Activated CD4-positive, alpha-beta T cell treated with anti-CD3 and anti-CD28 coated beads, Interleukin-2, Interleukin-6, amounts not matched to agents 100 ng/mL and 50 ng/mL, durations not matched to agents 16 hours and 8 hours (primary cell): ENCODE measurements around the gene PRDM15.

ENCODE experiments used
- DNase-seq: peaks from one replicate; pipeline ENCODE4 v3.0.0-alpha.2; 2020

The PRDM15 gene

DNA sequence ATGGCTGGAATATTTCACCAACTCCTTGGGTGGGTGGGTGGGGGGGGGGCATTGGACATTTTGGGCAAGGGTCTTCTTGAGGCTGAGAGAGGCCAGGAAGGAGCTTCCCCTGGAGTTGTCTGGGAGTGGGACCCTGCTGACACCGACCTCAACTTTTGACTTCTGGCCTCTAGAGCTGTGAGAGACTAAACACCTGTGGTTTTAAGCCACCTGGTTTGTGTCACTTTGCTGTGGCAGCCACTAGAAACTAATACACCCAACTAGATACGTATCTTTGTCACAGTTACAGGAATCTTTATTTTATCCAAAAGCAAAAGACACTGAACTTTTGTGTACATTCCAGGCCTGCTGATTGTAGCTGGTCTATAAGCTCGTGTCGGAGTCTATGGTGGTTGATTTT, 102.4 kb downstream of the PRDM15 start:
- no peak for DNase-seq

DNA sequence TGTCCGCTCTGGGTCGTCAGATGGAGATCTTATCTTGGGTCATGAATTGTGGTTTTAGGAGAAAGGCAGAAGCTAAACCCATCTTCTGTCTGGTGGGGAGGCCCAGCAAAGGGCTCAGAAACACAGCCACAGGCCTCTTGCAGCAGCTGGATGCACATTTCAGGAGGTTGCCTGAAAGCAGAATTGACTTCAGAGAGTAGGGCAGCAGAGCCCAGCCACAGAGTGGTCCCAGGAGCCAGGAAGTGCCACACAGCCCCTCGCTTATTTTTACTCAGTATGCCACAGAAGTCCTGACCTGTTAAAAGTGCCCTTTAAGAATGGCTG, 104.0 kb downstream of the PRDM15 start:
- DNase-seq, result no peak

DNA sequence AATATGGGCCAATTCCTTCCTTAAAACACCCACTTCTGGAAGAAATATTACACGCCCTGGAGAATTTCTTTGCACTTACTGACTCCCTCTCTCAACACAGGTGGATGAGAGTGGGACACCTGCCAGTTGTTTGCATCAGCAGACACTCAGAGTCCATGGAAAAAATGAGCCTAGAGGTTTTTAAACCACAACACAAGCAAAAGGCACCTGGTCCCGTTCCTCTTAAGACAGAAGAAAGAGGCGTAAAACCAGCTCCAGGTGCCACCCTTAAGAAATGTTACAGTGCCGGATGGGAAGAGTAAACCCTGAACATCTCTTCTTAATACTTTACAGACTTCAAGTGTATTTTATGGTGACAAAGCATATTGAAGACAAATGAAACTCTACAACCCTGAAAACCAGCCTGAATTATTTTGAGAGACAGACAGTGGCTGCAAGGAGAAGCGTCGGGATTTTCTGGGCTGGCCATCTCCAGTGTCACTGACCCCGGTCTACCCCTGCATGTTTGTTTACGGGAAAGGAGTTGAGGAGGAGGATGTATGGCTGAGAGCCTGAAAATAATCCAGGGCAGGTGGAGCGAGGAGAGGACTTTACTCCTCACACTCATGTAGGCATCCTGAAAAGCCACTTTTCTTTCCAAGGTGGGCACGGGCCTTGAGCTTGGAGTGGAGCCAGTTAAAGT, 104.5 kb downstream of the PRDM15 start:
- DNase-seq, result no peak

DNA sequence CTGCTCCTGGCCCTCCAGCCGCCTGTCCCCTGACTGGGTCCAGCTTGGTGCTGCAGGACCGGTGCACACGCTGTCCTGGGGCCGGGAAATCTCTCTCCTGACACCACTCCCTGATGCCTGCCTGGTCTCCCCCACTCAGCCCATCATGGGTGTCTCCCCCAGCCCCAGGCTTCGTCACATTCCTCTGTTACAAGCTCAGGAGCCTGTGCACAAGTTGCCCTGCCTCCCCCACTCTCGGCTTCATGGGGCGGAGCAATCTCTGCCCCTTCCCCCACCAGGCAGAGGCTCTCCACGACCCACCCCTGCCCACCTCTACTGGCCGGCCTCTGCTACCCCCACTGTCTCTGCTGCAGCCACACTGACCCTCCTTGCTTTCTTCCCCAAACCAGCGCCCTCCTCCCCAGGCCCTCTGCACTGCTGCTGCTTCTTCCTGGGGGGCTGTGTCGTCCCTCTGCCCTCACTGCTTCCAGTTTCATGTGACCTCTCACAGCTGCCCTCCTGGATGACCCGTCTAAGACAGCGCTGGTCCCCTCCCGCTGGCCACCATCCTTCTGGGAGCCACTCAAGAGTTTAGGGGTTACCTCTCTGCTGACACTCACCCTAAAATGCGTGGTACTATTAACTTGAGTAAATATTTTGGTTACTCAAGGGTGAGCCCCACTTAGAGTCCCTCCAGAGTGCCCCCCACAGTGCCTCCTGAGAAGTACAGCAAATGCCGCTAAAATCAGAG, 106.6 kb downstream of the PRDM15 start:
- DNase-seq, result no peak

DNA sequence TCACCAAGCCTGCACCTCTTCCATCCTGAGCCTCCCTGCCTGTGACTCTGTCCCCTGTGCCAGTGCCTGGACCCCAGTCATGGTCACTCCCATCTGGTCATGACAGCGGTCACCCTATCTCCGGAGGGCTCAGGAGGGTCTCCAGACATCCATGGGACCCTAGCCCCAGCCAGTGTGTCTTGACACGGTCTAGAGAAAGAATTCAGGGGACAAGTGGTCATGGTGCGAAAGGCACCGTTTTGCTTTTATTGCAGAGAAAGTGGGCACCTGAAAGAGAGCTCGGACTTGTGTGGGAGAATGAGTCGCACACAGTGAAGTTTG, 107.6 kb downstream of the PRDM15 start:
- DNase-seq, result no peak

DNA sequence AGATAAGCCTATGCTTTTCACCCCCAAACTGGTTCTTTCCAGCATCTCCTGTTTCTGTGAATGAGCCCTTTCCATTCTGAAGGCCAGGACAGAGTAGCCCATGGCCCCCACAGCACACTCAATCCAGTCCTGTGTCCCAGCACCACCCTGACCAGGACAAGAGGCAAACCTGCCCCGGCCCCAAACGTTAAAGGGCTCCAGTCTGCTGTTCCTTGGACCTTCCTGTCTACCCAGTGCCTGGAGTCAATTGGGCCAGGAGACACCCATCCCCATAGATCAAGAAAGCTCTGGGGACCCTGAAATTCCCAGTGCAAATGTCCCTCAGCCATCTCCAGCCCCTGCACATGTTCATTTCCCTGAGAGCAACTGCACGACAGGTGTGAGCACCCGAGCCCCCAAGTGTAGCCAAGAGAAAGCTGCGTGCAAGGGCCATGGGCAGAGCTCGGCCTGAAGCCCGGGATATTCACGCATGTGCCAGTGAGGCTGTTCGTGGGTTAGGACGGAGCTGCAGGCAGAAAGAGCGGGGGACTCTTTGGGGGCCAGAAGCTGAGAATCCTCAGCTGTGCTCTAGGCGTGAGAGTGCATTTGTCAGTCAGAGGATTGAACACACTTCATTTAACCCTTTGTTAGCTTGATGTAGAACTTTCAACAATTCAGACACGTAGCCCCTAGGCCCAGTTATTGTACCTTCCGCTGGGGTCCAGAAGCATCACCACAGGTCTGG, 108.1 kb downstream of the PRDM15 start:
- DNase-seq, result no peak

DNA sequence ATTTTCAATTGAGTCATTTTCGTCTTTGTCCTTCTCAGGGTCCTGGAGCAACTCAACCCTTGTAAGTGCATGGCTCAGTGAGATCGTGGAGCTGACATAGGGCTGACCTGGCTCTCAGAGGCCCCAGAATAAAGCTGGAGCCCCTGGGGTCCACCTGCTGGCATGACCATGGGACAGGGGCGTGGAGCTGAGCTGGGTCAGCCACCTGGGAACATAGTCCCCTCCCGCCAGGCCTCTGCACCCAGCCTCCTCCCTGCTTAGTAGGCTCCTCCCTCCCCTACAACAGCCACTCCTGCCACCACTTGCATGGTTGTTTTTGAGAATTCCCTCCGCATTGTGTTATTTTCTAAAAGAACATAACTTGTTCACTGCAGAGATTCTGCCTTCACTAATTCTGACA, 109.2 kb downstream of the PRDM15 start:
- no peak for DNase-seq

DNA sequence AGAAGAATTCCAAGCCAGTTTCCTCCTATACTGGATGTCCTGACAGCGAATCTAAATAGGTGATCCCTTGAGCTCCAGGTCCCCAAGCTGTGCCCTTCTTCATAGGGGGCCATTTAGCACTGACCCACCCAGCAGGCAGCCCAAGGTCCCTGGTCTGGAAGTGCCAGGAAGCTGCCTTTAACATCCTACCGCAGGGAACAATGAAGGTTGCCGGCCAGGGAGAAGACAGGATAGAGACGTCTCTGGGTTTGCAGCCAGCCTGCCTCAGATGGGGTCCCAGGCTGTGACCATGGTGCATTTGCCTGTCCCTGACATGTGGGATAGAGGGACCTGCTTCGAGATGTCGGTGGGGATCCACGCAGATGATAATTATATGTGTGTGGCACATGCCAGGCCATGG, 109.6 kb downstream of the PRDM15 start:
- no peak for DNase-seq

DNA sequence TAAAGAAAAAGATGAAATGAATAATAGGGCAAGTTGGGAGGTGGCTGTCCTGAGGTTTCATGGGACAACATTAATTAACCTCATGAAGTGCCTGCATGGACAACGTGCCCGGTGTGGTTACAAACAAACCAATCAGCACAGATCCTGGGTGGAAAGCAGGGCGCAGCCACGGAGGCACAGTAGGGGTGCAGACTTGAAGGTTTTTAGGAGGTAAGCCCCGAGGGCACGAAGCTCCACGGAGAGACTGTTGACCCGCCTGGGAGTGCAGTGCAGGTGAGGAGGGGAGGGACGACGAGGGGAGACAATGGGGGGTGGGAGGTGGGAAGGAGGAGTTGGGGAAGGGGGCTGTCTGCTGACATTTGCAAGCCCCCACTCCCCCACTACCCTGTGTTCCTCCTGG, 110.0 kb downstream of the PRDM15 start:
- DNase-seq, result no peak

DNA sequence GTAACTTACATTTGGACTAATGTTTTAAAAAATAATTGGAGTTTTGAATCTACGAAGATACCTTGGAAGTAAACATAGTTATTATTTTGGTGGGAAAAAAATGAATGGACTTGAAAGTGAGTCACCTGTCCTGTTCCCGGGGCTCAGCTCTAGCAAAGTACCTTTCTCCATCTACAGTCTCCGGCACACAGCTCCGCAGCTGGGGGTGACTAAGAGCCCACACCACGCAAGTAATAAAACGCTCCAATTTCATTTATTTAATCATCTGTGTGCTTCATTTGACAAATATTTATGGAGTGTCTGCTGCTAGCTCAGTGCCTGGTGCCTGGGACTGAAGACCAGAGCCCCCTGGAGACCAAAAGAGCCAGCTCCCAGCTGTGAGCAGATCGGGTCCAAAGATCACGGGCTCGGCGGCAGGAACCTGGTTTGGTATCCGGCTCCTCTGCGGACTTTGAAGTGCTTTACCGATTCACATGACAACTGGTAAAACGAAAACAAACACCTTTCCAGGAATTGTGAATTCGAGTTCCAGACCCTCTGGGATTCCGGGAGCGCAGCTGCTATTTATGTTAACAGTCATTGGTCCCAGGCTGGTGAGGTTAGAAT, 110.6 kb downstream of the PRDM15 start:
- DNase-seq, result peak; percentile 9

DNA sequence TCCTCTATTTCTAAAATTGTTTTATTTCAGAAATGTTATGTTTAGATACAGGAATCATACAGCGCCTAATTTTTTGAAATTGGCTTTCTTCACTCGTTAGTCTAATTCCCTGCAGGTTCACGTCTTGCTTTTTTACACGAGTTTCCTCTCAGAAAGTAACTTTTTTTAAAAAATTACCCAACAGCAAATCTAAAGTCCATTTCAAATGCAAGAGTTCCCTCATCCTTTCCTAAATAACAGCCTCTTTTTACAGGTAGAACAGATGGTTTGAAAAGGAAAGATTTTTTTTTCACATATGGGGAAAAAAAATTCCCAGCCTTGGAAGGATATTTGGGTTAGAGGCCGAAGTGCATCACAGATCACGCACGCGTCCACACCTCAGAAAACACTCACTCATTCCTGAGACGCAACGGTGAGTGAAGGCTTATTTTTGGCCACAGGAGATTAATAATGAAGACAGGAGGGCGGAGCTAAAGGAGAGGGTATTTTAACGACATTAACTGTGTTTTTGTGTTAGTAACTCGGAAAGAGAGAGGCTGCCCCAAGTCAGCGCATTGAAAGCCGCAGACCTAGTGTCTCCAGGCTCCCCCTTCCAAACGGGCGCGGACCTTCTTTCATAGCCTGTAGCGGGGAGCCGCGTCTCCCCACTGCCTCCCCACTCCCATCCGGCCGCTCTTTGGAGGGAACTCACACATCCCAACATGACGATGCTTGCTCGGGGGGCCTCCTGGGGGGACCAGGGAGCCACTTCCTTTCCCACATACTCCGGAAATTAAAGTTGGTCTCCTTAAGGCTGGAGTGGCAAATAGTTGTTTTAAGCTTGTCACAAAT, 111.3 kb downstream of the PRDM15 start:
- DNase-seq, result no peak

DNA sequence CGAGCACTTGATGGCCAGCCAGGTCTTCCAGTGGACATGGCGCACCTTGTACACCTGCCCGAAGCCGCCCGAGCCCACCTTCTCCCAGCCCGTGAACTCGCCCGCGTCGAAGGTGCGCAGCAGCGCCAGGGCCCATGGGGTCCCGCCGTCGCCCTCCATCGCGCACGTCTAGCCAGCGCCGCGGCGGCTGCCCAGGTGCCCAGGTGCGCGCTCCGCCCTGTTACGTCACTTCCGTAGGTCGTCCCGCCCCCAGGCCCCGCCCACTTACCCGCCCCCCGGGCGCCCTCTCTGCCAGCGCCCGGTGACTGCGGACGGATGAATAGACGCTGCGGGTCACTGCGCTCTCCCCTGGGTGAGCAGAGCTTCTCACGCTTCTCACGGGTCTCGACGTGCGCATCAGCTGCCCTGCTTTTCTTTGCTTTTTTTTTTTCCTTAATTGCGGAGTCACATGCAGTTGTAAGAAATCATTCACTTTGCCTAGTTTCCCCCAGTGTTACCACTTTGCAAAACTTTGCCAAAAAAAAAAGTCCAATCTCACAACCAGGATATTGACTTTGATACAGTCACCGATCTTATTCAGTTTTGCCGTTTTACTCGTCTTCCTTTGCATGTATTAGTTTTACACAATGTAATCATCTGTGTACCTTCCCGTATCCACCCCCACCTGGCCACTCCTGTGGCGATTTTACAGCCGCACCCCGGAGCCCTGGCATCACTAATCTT, 112.1 kb downstream of the PRDM15 start, which contains the start of gene RIPK4:
Gene RIPK4 (minus strand): TSS at position 170 of the 723 bp plus-strand sequence. CDS start 11 bp downstream, at position 159.
- peak; percentile 66 for DNase-seq

DNA sequence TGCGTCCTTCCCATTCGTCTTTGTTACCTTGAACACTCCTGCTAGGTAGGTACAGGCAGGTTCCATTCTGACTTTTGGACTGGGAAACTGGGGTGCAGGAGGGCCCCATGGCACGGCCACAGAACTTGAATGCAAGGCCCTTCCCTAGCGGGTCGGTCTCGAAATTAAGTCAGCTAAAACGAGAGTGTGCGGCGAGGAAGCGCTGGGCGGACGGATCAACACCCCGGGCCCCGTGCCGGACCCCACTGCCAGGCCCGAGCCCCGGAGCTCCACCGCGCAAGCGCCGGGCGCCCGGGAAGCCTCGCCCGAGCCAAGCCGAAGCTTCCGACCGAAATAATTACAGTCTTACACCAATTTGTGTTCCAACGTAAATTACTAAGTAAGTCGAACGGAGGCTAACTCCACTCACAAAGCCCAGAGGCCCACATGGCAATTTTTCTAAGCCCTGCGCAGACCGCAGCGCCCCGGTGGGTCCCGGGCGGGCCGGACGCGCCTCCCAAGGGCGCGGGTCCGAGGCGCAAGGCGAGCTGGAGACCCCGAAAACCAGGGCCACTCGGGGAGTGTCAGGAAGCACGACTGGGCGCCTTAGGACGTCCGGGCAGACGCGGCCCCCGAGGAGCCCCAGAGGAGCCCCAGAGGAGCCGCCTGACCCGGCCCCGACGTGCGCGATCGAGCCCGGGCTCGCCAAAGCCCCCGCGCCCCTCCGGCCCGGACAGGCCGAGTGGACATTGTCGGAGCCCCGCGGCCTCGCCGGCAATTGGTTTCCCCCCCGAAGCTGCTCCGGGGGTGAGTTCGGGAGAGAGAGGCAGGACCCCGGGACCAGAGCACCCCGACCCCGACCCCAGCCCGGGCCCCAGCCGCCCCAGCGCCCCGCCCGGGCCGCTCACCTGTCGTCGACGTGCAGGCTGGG, 112.9 kb downstream of the PRDM15 start:
- DNase-seq, result no peak

DNA sequence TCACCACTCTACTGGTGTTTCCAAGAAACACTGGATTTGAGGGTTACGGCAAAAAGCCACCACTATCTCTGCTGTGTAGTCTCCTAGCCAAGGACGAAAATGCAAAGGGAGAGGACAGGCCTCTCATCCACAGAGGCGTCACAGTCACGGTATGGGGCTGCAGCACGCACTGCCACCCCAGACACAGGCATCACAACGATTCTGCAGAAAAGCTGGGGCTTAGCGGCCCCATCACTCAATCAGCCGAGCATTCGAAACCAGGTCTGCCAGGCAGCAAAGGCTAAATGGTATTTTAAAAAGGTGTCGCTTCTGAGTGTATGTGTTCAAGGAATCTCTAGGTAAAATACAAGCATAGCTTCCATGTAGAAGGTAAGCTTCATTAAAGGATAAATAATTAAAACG, 113.7 kb downstream of the PRDM15 start:
- DNase-seq, result no peak

DNA sequence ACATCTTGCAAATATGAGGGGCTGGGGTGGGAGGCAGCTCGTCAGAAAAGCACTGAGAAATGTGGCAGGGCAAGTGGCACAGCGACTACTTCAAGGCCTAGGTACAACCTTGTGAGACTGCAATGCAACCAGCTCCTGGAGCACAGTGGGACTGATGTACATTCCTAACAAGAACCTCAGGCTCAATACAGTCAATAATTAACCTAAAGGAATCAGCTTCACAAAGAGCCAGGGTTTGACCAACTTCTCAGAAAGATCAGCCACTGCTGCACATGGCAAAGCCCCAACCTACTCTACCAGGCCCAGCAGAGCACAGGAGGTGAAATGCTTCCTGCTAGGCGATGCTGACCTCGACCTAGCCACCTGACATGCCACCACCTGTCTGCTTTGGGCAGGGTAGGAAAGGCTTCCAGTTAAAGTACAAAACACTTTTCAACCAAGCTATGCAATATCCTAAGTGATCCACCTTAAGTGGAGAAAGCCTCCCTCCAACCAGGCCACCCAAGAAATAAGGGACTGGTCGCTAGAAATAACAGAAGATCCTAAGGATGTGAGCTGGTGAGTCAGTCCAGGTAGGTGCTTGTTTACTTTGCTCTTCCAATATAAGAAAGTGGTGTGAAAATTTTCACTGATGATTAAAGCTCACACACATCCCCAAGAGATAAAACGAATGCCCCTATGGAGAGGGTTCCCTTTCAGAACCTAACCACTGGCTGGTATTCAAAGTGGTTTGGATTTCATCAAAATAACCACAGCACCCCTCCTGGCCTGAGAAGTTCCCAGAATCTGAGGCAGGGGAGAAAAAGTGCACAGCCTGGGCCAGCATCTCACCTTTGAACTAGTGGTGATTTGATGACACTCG, 114.4 kb downstream of the PRDM15 start:
- no peak for DNase-seq

DNA sequence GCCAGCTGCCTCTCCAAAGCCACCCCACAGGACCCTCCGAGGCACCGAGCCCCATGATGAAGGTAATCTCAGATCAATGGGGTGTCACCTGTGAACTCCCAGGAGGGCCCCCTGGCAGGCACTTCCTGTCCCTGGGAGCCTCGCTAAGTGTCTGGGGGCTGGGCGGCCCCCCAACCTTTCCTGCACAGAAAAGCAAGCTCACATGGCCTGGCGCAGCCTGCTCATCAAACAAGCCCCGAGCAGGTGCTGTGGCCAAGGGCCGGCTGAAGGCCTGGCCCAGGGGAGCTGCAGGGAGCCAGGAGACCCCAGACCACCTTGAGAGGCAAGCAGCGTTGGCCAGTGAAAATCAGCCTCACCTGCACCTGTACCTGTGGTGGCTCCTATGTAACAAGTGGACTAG, 115.1 kb downstream of the PRDM15 start:
- DNase-seq, result no peak

DNA sequence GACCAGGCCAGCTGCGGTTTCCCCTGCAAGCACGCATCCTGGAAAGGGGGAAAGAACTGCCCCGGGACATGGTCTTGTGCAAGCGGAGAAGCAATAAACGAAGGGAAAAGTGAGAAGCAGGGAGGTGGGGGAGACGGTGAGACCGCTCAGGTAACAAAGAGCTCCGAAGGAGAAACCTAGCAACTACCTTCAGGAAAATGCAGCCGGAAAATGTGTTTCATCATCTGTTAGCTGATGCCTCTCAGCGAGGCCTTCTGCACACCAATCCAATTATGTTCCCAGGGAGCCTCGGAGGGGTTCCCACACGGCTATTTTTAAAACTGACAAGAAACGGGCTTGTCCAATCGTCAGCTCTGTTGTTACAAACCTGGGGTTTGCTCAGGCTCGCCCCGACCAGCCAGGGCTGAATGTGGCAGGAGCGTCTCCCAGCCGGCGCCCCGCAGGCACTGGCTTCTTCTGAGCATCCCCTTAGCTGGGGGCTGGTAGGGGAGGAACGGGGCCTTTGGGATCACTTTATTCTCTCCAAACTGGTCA, 115.7 kb downstream of the PRDM15 start:
- no peak for DNase-seq

DNA sequence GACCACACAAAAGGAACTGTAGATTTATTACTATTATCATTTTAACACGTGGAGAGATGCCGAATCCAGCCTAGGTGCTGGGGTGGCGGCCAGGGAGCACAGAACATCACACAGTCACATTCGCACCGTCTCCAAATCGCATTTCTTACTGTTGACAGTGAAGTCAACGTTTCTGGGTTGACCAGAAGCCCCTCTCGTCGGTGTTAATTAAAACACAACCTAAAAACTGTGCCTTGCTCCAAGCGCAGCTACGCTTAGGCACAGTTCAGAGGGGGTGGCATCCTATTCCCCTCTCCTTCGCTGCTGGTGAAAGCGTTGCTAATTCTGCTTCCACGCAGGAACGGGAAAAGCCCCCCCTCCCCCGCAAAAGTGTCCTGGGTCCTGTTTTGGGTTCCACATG, 116.4 kb downstream of the PRDM15 start:
- DNase-seq, result no peak

DNA sequence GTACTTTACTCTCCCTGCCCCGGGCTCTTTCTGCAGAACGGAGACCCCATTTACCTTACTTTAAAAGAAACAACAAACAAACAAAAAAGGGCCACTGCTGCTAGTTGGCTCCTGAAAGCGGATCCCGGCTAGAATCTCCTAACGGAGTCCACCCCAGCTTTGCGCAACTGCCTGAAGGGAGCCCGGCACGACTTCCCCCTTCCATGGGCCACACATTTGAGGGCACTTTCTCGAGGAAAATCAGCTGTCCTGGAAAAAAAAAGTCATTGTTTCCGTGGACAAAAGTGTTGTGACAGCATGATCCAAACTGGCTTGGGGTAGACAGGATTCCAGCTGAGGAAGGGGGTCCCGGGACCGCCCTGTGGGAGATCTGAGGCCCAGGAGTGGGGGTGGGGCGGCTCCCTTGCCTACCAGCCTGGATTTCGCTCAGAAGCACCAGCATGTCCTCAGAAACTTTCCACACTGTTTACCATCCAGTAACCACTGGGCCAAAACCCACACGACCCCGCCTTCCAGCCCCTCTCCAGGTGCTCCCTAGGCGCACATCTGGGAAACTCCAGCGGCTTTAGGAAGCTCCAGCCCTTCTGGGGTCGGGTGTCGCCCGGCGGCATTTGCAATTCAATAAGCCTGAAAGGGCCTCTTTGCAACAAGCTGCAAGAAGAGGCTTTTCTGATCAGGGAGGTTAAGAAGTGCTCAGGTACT, 117.1 kb downstream of the PRDM15 start:
- no peak for DNase-seq
